H1 (cell line): Measurements from ENCODE around the gene C15orf61. TPM values are rescaled to one million over a fixed set of nuclear protein-coding genes. Genes with fewer than 3 reads are reported as not detected.

Experiments used
- CTCF ChIA-PET: fragments of 300-600 bp; sonication (Branson Sonifier 250); formaldehyde crosslinking; loops from one replicate; lab custom pipeline; 2021; ENCODE audit not compliant: partially characterized antibody; lab: Charles Lee
- POLR2A ChIA-PET: fragments of 300-600 bp; sonication (Branson Sonifier 250); formaldehyde crosslinking; loops from one replicate; lab custom pipeline; 2021; ENCODE audit warnings: inconsistent platforms; ENCODE audit not compliant: partially characterized antibody; lab: Charles Lee
- DNase-seq, 2 experiments: peaks; one replicate each; pipeline versions ENCODE4 v3.0.0 to v3.0.0-alpha.2; 2010 to 2022; ENCODE audit warnings: low spot score in 2 of 2, low read depth in 1 of 2, mixed read lengths in 1 of 2
- FAIRE-seq: peaks from 2 replicates; lab custom pipeline; 2011; peaks lifted over from hg19 to GRCh38; lab: Jason Lieb, UNC
- H2AFZ ChIP-seq: 2 replicates; pipeline ENCODE4 v1.8.1; 2012; ENCODE audit warnings: low read length, inconsistent platforms
- H2AK5ac ChIP-seq: 2 replicates; pipeline ENCODE4 v1.6.1; 2013; ENCODE audit warnings: low read depth, low read length
- H2BK120ac ChIP-seq: replicated peaks from 2 replicates; pipeline ENCODE3; 2013; ENCODE audit warnings: low read depth, low read length, inconsistent platforms
- H2BK12ac ChIP-seq: 2 replicates; pipeline ENCODE4 v1.6.1; 2013; ENCODE audit warnings: low read depth, low read length
- H2BK15ac ChIP-seq: 2 replicates; pipeline ENCODE4 v1.6.1; 2013; ENCODE audit warnings: low read length
- H2BK20ac ChIP-seq: 2 replicates; pipeline ENCODE4 v1.6.1; 2013; ENCODE audit warnings: low read length
- H2BK5ac ChIP-seq: 2 replicates; pipeline ENCODE4 v1.6.1; 2013; ENCODE audit warnings: low read depth, low read length
- H3K14ac ChIP-seq: 2 replicates; pipeline ENCODE4 v1.6.1; 2013; ENCODE audit warnings: inconsistent platforms; ENCODE audit not compliant: insufficient read length
- H3K18ac ChIP-seq: 2 replicates; pipeline ENCODE4 v1.6.1; 2013; ENCODE audit warnings: low read length; ENCODE audit errors: extremely low read depth
- H3K23ac ChIP-seq: 2 replicates; pipeline ENCODE4 v1.6.1; 2013; ENCODE audit warnings: inconsistent platforms; ENCODE audit not compliant: insufficient read length
- H3K23me2 ChIP-seq: 2 replicates; pipeline ENCODE4 v1.6.1; 2013; ENCODE audit warnings: low read depth, low read length
- H3K27ac ChIP-seq: 2 replicates; pipeline ENCODE4 v1.6.1; 2011; ENCODE audit warnings: low read depth, low read length, inconsistent platforms
- H3K27me3 ChIP-seq, 4 experiments: replicated peaks in 1 of 4; 1 replicate in 1 of 4; 2 replicates in 3 of 4; pipeline versions ENCODE4 v1.6.1 to v1.8.1; 2011 to 2013; ENCODE audit warnings: low read length in 3 of 4, mild to moderate bottlenecking in 3 of 4, inconsistent platforms in 2 of 4, mixed read lengths in 2 of 4, moderate library complexity in 1 of 4; ENCODE audit not compliant: control insufficient read depth in 3 of 4, insufficient read depth in 3 of 4; ENCODE audit errors: extremely low read depth in 1 of 4
- H3K36me3 ChIP-seq, 4 experiments: 2 replicates each; pipeline versions ENCODE4 v1.6.1 to v1.8.1; 2011 to 2013; ENCODE audit warnings: mild to moderate bottlenecking in 4 of 4, low read length in 3 of 4, moderate library complexity in 2 of 4, control low read depth in 1 of 4, inconsistent platforms in 1 of 4; ENCODE audit not compliant: insufficient read depth in 4 of 4, control insufficient read depth in 2 of 4
- H3K4ac ChIP-seq: replicated peaks from 2 replicates; pipeline ENCODE3; 2013; ENCODE audit warnings: low read length, low read depth, mixed read lengths, inconsistent platforms; ENCODE audit not compliant: insufficient read length
- H3K4me1 ChIP-seq, 4 experiments: replicated peaks in 1 of 4; 1 replicate in 1 of 4; 2 replicates in 3 of 4; pipeline versions ENCODE4 v1.6.1 to v1.8.1; 2011 to 2013; ENCODE audit warnings: low read length in 3 of 4, inconsistent platforms in 2 of 4, mixed read lengths in 1 of 4; ENCODE audit not compliant: insufficient read depth in 4 of 4, control insufficient read depth in 3 of 4
- H3K4me2 ChIP-seq, 2 experiments: 2 replicates each; pipeline versions ENCODE4 v1.6.1 to v1.8.1; 2011 to 2013; ENCODE audit warnings: low read depth in 2 of 2, low read length in 2 of 2, control low read depth in 1 of 2, inconsistent platforms in 1 of 2, mild to moderate bottlenecking in 1 of 2; ENCODE audit not compliant: insufficient read depth in 1 of 2
- H3K4me3 ChIP-seq, 4 experiments: fragments of 200-600, 300-600 bp in 1 of 4; sonication (generic), shearing (Covaris generic), sonication (Bioruptor Twin) in 1 of 4; 2 replicates each; pipeline versions ENCODE4 v1.5.1 to v1.8.1; 2011 to 2016; ENCODE audit warnings: low read length in 4 of 4, low read depth in 3 of 4, control low read depth in 2 of 4, inconsistent platforms in 2 of 4, mild to moderate bottlenecking in 2 of 4, mixed read lengths in 1 of 4, moderate library complexity in 1 of 4; ENCODE audit not compliant: insufficient read depth in 2 of 4; ENCODE audit errors: extremely low read depth in 1 of 4
- H3K56ac ChIP-seq: replicated peaks from 2 replicates; pipeline ENCODE3; 2013; ENCODE audit warnings: low read depth, mild to moderate bottlenecking, mixed read lengths, low read length, inconsistent platforms; ENCODE audit not compliant: insufficient read length
- H3K79me1 ChIP-seq: 2 replicates; pipeline ENCODE4 v1.6.1; 2013; ENCODE audit warnings: low read depth, low read length, control low read depth
- H3K79me2 ChIP-seq, 2 experiments: 2 replicates each; pipeline versions ENCODE4 v1.6.1 to v1.8.1; 2012 to 2013; ENCODE audit warnings: low read length in 2 of 2, mild to moderate bottlenecking in 2 of 2, inconsistent platforms in 1 of 2; ENCODE audit not compliant: insufficient read depth in 2 of 2, control insufficient read depth in 1 of 2
- H3K9ac ChIP-seq, 4 experiments: replicated peaks in 1 of 4; 1 replicate in 1 of 4; 2 replicates in 3 of 4; pipeline versions ENCODE4 v1.6.1 to v1.8.1; 2011 to 2013; ENCODE audit warnings: low read depth in 3 of 4, low read length in 3 of 4, control low read depth in 2 of 4, mild to moderate bottlenecking in 2 of 4, moderate library complexity in 2 of 4, inconsistent platforms in 1 of 4; ENCODE audit errors: extremely low read depth in 1 of 4
- H3K9me3 ChIP-seq, 2 experiments: 2 replicates each; pipeline versions ENCODE4 v1.6.1 to v1.8.1; 2012 to 2013; ENCODE audit warnings: mild to moderate bottlenecking in 2 of 2, moderate library complexity in 2 of 2, control low read depth in 1 of 2, inconsistent platforms in 1 of 2, low read depth in 1 of 2, low read length in 1 of 2, mixed read lengths in 1 of 2; ENCODE audit not compliant: insufficient read depth in 2 of 2
- H4K20me1 ChIP-seq, 2 experiments: replicated peaks in 1 of 2; 2 replicates each; pipeline versions ENCODE3 to v1.8.1; 2011 to 2013; ENCODE audit warnings: inconsistent platforms in 2 of 2, low read length in 2 of 2, mild to moderate bottlenecking in 1 of 2; ENCODE audit not compliant: insufficient read depth in 2 of 2, control insufficient read depth in 1 of 2
- H4K5ac ChIP-seq: 2 replicates; pipeline ENCODE4 v1.6.1; 2013; ENCODE audit warnings: low read length, low read depth, mixed read lengths, inconsistent platforms; ENCODE audit not compliant: insufficient read length
- H4K8ac ChIP-seq: 2 replicates; pipeline ENCODE4 v1.8.0; 2013; ENCODE audit warnings: mild to moderate bottlenecking, moderate library complexity, low read length, inconsistent platforms; ENCODE audit not compliant: insufficient read depth; ENCODE audit errors: extremely low read depth
- H4K91ac ChIP-seq: replicated peaks from 2 replicates; pipeline ENCODE3; 2013; ENCODE audit warnings: low read length, mixed read lengths, inconsistent platforms; ENCODE audit not compliant: insufficient read length
- BACH1 ChIP-seq: IDR thresholded peaks from 2 replicates; pipeline ENCODE4 v1.6.1; 2012; ENCODE audit warnings: low read length, improper control_type of control experiment
- CHD2 ChIP-seq: IDR thresholded peaks from 2 replicates; pipeline ENCODE4 v1.6.1; 2012; ENCODE audit warnings: low read length, improper control_type of control experiment
- NRF1 ChIP-seq: IDR thresholded peaks from 2 replicates; pipeline ENCODE4 v1.6.1; 2011; ENCODE audit warnings: mild to moderate bottlenecking, low read depth, low read length, improper control_type of control experiment
- POLR2A ChIP-seq, 2 experiments: IDR thresholded peaks; 1 replicate in 1 of 2; 2 replicates in 1 of 2; pipeline ENCODE4 v1.6.1; 2011; ENCODE audit warnings: low read depth in 2 of 2, low read length in 2 of 2, mild to moderate bottlenecking in 2 of 2; ENCODE audit errors: control extremely low read depth in 1 of 2
- POLR2AphosphoS5 ChIP-seq: IDR thresholded peaks from 2 replicates; pipeline ENCODE4 v1.6.1; 2011; ENCODE audit warnings: low read depth, low read length
- SP1 ChIP-seq: IDR thresholded peaks from 2 replicates; pipeline ENCODE4 v1.6.1; 2011; ENCODE audit warnings: low read depth, low read length
- SP2 ChIP-seq: IDR thresholded peaks from 2 replicates; pipeline ENCODE4 v1.6.1; 2012; ENCODE audit warnings: mild to moderate bottlenecking, low read length, inconsistent platforms
- TCF12 ChIP-seq: IDR thresholded peaks from 2 replicates; pipeline ENCODE4 v1.6.1; 2011; ENCODE audit warnings: low read depth, mild to moderate bottlenecking, low read length
- TEAD4 ChIP-seq: IDR thresholded peaks from 2 replicates; pipeline ENCODE4 v1.6.1; 2012; ENCODE audit warnings: low read depth, low read length, inconsistent platforms, mixed read lengths
- WGBS, 2 experiments: shearing (Covaris generic) in 1 of 2; methylation state at CpG; one replicate each; pipeline versions ENCODE4 v1.1.6 to v1.1.7; 2013 to 2015; ENCODE audit warnings: low lambda C conversion rate in 2 of 2, mixed read lengths in 2 of 2, inconsistent platforms in 1 of 2, low coverage in 1 of 2, missing lambda C conversion rate in 1 of 2; ENCODE audit not compliant: insufficient replicate concordance in 2 of 2, insufficient coverage in 1 of 2, insufficient read length in 1 of 2; ENCODE audit errors: extremely low coverage in 1 of 2, missing lambda C conversion rate in 1 of 2; 5-methylcytosine and 5-hydroxymethylcytosine counted together
- polyA plus RNA-seq, 7 experiments: library from polyadenylated mRNA; depleted of rRNA in 3 of 7; stranded (reverse) in 5 of 7; unstranded in 2 of 7; fragments of >200 nt in 5 of 7; fragments of 200-250 nt in 2 of 7; gene quantifications; 1 replicate in 5 of 7; 2 replicates in 1 of 7; 4 replicates in 1 of 7; pipeline versions ENCODE4 v1.2.1 to v1.2.3, GENCODE V29; 2011 to 2013; ENCODE audit warnings: missing spikeins in 2 of 7, mixed read lengths in 2 of 7
- total RNA-seq: library from RNA; stranded (reverse); fragmentation: NEBNext Ultra II Directional; extraction: Animal tissue kit (Norgen Biotek cat#: 25700); gene quantifications from 2 replicates; pipeline ENCODE4 v1.2.1, GENCODE V29; 2021

The C15orf61 gene
- total and polyA plus RNA-seq, 2 of the 8 experiments (the other 6 are each of a cell fraction or from before 2014, with no cell fraction given): 1.7 to 2.0 TPM

GRCh38 chr15:67515557-67515956 lies 5.4 kb upstream of the C15orf61 start:
- DNase-seq: no peak
- POLR2A ChIA-PET: no interaction called here

More at GRCh38 chr15:67515557-67515956, 5.4 kb upstream of the C15orf61 start:
- H3K79me1 ChIP-seq: no peaks in the 10 kb centered on the region
- no peak overlapping the region for H4K8ac ChIP-seq
- H4K20me1 ChIP-seq: no peaks in the 10 kb centered on the region
- peaks cover 0 to 3% (median 3%) of the 10 kb centered on the region in 4 experiments; a peak in 2 of 7 replicates for H3K27me3 ChIP-seq
- H2AK5ac ChIP-seq: no peak overlapping the region
- no peak overlapping the region for H3K27ac ChIP-seq
- no peaks in the 10 kb centered on the region for H3K9me3 ChIP-seq
- H3K23me2 ChIP-seq: peaks cover under 1% of the 10 kb centered on the region; the same call in 1 of the 2 replicates
- no peak overlapping the region for H2BK12ac ChIP-seq
- no peak overlapping the region for H2BK15ac ChIP-seq
- H3K56ac ChIP-seq: no peak overlapping the region
- H3K18ac ChIP-seq: no peak overlapping the region
- no peak overlapping the region for H3K9ac ChIP-seq
- H2BK5ac ChIP-seq: no peak overlapping the region
- FAIRE-seq: no peak
- no peak overlapping the region for H2BK20ac ChIP-seq
- H3K4me2 ChIP-seq: no peak overlapping the region
- H3K36me3 ChIP-seq: no peaks in the 10 kb centered on the region
- no peak overlapping the region for H3K23ac ChIP-seq
- CTCF ChIA-PET: interaction anchor here (1.2 kb wide), 1 partner anchor 717 kb away, joined by 5 read pairs; no protein-coding TSS in a partner anchor
- H3K14ac ChIP-seq: no peak overlapping the region
- TF ChIP-seq NRF1 (no peak), POLR2AphosphoS5 (no peak), TCF12 (no peak), POLR2A (IDR thresholded peaks at IDR 0.05; ENCODE audit: control extremely low read depth in 1 of 2, low read depth in 2 of 2, low read length in 2 of 2) (no peak), TEAD4 (no peak), SP1 (no peak), CHD2 (no peak), BACH1 (no peak), SP2 (no peak)
- TF ChIP-seq, all 59 proteins: peak for 0
- H3K4me3 ChIP-seq: no peak overlapping the region
- no peaks in the 10 kb centered on the region for H3K79me2 ChIP-seq
- H2AFZ ChIP-seq: no peak overlapping the region
- WGBS, 2 experiments: 92% methylated on average over 2 of the region's 2 CpGs; no CpG with 5 or more reads in 1 of the 2 experiments
- H3K4ac ChIP-seq: no peak overlapping the region
- peaks cover 0 to 3% (median 0%) of the 10 kb centered on the region in 4 experiments; a peak in 2 of 7 replicates for H3K4me1 ChIP-seq
- no peak overlapping the region for H4K5ac ChIP-seq
- no peak overlapping the region for H4K91ac ChIP-seq
- no peak overlapping the region for H2BK120ac ChIP-seq
